ENCODE results near the gene DPP8.

DNA sequence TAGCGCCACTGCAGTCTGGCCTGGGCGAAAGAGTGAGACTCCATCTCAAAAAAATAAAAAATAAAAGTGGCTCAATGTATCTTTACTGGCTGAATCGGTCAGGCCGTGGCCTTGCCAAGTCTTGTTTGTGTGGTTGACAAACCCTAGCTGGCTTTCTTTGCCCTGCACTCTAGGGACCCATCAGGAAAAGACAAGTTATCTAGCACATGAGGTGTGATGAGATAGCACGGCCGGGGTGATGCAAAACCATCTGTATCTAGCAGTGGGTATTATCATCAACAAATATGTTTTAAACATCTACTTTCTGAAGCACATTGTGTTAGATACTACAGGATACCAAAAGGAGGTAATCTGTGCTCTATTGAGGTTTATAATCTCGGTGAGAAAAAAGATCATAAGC is 3.9 kb upstream of the DPP8 start:
- TF ChIP-seq CTCF (IDR thresholded peaks at IDR 0.05; ENCODE audit: extremely low read depth in 1 of 2, insufficient read depth in 1 of 2, low read depth in 1 of 2, low read length in 2 of 2) (no peak), POLR2AphosphoS5 (IDR thresholded peaks at IDR 0.05; ENCODE audit: insufficient read depth, low read depth, low read length) (no peak), POLR2A (IDR thresholded peaks at IDR 0.05; ENCODE audit: low read depth, low read length) (no peak), GATA2 (IDR thresholded peaks at IDR 0.05; ENCODE audit: insufficient read depth, insufficient read length, low read depth, low read length) (no peak), JUN (IDR thresholded peaks at IDR 0.05; ENCODE audit: borderline replicate concordance, insufficient read depth, insufficient read length, low read depth) (no peak), FOS (IDR thresholded peaks at IDR 0.05; ENCODE audit: borderline replicate concordance, insufficient read depth, low read length) (no peak), MYC (IDR thresholded peaks at IDR 0.05; ENCODE audit: low read depth, low read length) (no peak), EZH2 (IDR thresholded peaks at IDR 0.05; ENCODE audit: borderline replicate concordance, low read depth, low read length, severe bottlenecking) (no peak)
- TF ChIP-seq, protein P1, sequence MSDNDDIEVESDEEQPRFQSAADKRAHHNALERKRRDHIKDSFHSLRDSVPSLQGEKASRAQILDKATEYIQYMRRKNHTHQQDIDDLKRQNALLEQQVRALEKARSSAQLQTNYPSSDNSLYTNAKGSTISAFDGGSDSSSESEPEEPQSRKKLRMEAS (IDR thresholded peaks at IDR 0.05; ENCODE audit: insufficient read depth, insufficient read length): no peak

Measured in endothelial cell of umbilical vein (primary cell).